Central memory CD8-positive, alpha-beta T cell (primary cell): ENCODE data around the gene ADCY4.

Experiments
- ATAC-seq: fragments of 150-1000 bp; cut with Tn5 transposase; replicated peaks from 2 replicates; pipeline ENCODE4 v1.10.0; 2022; ENCODE audit warnings: mild to moderate bottlenecking, moderate FRiP score, moderate number of reproducible peaks; ENCODE audit not compliant: poor library complexity, severe bottlenecking; ENCODE audit errors: extremely low read depth
- DNase-seq, 2 donors: peaks; one replicate each; pipeline ENCODE4 v3.0.0; 2021; ENCODE audit warnings: low spot score in 2 of 2
- H3K27ac Mint-ChIP-seq: one replicate; pipeline ENCODE4 v1.8.0; 2022; ENCODE audit warnings: low read depth, mild to moderate bottlenecking, moderate library complexity, mixed read lengths
- H3K27me3 Mint-ChIP-seq: one replicate; pipeline ENCODE4 v1.8.0; 2022; ENCODE audit warnings: mixed read lengths
- H3K36me3 Mint-ChIP-seq: one replicate; pipeline ENCODE4 v1.8.0; 2022; ENCODE audit warnings: mild to moderate bottlenecking, moderate library complexity, mixed read lengths; ENCODE audit not compliant: insufficient read depth
- H3K4me1 Mint-ChIP-seq: one replicate; pipeline ENCODE4 v1.8.0; 2022; ENCODE audit warnings: mixed read lengths
- H3K4me3 Mint-ChIP-seq: one replicate; pipeline ENCODE4 v1.8.0; 2022; ENCODE audit warnings: mild to moderate bottlenecking, moderate library complexity, mixed read lengths
- H3K9me3 Mint-ChIP-seq: one replicate; pipeline ENCODE4 v1.8.0; 2022; ENCODE audit warnings: mixed read lengths

The ADCY4 gene

DNA sequence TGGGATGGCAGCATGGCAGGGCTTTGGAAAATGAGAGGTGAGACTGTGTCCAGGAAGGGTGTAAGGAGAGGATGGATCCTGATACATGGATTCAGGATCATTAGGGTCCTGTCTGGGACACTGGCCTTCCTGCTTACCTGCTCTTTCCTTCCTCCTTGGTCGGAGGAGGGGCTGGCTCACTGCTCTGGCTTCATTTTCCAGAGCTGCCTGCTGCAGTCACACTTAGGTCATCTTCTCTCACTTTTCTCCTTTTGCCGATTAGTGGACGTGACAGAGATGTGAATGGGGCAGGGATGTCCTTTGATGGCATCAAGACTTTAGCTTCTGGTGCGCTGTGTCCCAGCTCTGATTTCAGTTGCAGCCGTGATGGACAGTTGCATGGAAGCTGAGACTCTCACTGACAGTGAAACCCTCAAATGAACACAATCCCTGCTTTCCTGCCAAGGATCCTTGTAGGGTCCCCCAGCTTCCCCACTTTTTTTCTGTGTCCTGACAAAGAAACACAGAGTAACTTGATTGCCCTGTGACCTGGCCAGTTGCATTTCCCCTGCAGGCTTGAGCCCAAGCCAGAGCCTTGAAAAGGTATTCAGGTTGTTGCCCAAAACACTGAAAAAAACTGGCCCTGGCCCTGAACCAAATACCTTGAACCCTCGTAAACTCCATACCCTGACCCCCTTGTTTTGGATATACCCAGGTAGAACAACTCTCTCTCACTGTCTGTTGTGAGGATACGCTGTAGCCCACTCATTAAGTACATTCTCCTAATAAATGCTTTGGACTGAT is 26.3 kb downstream of the ADCY4 start:
- DNase-seq (no peak), ATAC-seq (no peak)
- H3K4me1 Mint-ChIP-seq = peaks cover 63% of the 10 kb centered on the region
- peak overlapping the region; percentile 90 for H3K27ac Mint-ChIP-seq
- no peak overlapping the region for H3K4me3 Mint-ChIP-seq
- H3K27me3 Mint-ChIP-seq = no peaks in the 10 kb centered on the region
- peaks cover 33% of the 10 kb centered on the region for H3K36me3 Mint-ChIP-seq
- no peaks in the 10 kb centered on the region for H3K9me3 Mint-ChIP-seq

- Mint-ChIP-seq H3K36me3 (peaks cover 39% of the 10 kb centered on the region), H3K4me3 (no peak within 1 kb of the TSS), H3K27ac (peak within 1 kb of the TSS; percentile 24), H3K9me3 (no peaks in the 10 kb centered on the region), H3K4me1 (peaks cover 56% of the 10 kb centered on the region), H3K27me3 (no peaks in the 10 kb centered on the region)
- DNase-seq = peak; percentile 33 to 40
- ATAC-seq = no peak
Observed at GRCh38 chr14:24307575-24308341, 27.1 kb downstream of the ADCY4 start, which contains the start of gene CIDEB. Gene CIDEB (minus strand): TSS chr14:24307977. CDS start chr14:24307858, 119 bp downstream.

GRCh38 chr14:24307156-24307574 is 27.7 kb downstream of the ADCY4 start:
- DNase-seq (no peak), ATAC-seq (no peak)
- no peak overlapping the region for H3K4me3 Mint-ChIP-seq
- peaks cover 50% of the 10 kb centered on the region for H3K4me1 Mint-ChIP-seq
- H3K36me3 Mint-ChIP-seq = peaks cover 40% of the 10 kb centered on the region
- H3K9me3 Mint-ChIP-seq = no peaks in the 10 kb centered on the region
- no peaks in the 10 kb centered on the region for H3K27me3 Mint-ChIP-seq
- H3K27ac Mint-ChIP-seq = no peak overlapping the region

DNA sequence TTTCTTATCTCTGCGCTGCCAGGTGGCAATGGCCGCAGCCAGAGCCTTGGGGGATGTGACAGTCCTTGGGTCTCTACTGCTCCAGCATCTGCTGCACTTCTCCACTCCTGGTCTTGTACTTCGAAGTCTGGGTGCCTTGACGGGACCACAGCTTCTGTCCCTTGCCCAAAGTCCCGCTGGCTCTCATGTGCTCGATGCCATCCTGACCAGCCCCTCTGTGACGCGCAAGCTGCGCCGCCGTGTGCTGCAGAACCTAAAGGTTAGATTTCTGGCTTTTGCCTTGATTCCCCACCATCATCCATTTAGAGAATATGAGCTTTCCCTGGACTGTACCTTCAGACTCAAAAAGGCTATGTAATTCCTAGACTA is 30.9 kb downstream of the ADCY4 start:
- no peaks in the 10 kb centered on the region for H3K27me3 Mint-ChIP-seq
- peaks cover 45% of the 10 kb centered on the region for H3K4me1 Mint-ChIP-seq
- DNase-seq = no peak
- ATAC-seq = no peak
- no peak overlapping the region for H3K27ac Mint-ChIP-seq
- H3K9me3 Mint-ChIP-seq = no peaks in the 10 kb centered on the region
- peaks cover 52% of the 10 kb centered on the region for H3K36me3 Mint-ChIP-seq
- H3K4me3 Mint-ChIP-seq = no peak overlapping the region

DNA sequence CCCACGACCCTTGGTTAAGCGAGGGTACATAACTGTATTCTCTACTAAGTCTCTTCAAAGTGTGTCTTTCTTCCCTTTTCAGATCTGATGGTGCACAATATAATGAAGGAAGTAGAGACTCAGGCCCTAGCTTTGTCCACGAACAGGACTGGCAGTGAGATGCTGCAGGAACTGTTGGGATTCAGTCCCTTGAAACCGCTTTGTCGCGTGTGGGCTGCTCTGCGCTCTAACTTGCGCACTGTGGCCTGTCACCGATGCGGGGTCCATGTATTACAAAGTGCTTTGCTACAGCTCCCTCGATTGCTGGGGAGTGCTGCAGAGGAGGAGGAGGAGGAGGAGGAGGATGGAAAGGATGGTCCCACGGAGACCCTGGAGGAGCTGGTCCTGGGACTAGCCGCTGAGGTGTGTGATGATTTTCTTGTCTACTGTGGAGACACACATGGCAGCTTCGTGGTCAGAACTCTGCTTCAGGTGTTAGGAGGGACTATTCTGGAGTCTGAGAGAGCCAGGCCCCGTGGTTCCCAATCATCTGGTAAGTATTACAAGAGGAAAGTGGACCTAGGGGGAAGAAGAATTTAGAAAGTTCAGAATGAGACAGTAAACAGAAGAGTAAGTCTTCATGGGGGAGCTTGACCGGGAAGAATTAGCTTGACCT is 34.4 kb downstream of the ADCY4 start:
- Mint-ChIP-seq H3K4me3 (peak overlapping the region; percentile 90), H3K4me1 (peaks cover 50% of the 10 kb centered on the region), H3K36me3 (peaks cover 50% of the 10 kb centered on the region), H3K9me3 (no peaks in the 10 kb centered on the region), H3K27ac (peak overlapping the region; percentile 92), H3K27me3 (no peaks in the 10 kb centered on the region)
- DNase-seq (no peak), ATAC-seq (no peak)

- Mint-ChIP-seq H3K4me1 (peaks cover 41% of the 10 kb centered on the region), H3K36me3 (peaks cover 45% of the 10 kb centered on the region), H3K4me3 (peak within 1 kb of the TSS; percentile 90), H3K27ac (peak within 1 kb of the TSS; percentile 92), H3K9me3 (no peaks in the 10 kb centered on the region), H3K27me3 (no peaks in the 10 kb centered on the region)
- DNase-seq (peak; percentile 90 to 92), ATAC-seq (peak; percentile 82)
Observed at GRCh38 chr14:24299255-24300191, 35.3 kb downstream of the ADCY4 start, which contains the start of the genes DHRS1 and NOP9. Gene DHRS1 (minus strand): TSS chr14:24299780. CDS start chr14:24299106, 674 bp downstream. Gene NOP9 (plus strand): TSS chr14:24299850. CDS start chr14:24299955, 105 bp downstream.

DNA sequence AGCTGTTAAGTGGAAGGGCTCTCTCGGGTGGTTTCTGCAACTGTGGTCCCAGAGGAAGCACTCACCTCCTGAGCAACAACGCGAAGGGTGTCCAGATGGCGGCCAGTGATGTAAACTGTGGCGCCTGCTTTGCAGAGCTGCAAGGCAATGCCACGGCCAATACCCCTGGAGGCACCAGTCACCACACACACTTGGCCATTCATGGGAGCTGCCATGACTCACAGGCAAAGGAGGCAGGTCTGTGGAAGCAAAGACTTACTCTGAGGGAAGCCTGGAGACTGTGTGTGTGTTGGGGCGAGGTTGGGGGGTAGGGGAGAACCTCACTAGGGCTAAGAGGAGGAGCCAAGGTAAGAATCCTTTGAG is 36.0 kb downstream of the ADCY4 start:
- DNase-seq (no peak), ATAC-seq (no peak)

DNA sequence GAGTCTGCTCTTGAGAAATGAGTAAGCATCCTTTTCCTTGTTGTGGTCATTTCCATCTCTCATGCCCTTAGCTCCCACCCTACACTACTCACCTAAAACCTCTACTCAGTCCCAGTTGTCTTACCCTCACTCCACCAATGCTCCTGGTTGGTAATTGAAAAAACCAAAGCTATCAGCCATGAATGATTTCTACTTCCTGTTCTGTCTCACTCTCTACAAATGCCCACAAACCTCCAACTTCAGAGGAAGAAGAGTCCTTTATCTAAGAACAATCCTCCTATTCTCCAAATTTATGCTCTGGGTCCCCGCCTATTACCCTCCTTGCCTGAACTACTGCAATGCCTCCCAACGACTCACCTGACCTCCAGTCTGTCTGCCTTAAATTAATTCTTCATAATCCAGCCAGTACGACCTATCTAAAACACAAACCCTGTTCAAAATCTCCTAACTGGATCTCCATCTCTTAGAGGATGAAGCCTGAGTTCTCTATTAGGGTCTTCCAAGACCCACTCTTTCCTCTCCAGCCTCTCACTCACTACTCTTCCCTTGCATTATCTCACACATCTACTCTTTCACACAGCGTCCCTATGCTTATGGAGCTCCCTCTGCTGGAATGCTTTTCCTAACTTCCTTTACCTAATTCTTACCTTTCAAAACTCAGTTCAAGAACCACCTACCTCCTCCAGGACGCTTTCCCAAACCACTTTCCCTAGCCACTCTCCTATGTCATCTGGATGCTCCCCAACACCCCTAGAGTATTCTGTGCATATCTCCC is 37.5 kb downstream of the ADCY4 start:
- peaks cover 41% of the 10 kb centered on the region for H3K4me1 Mint-ChIP-seq
- H3K4me3 Mint-ChIP-seq = no peak overlapping the region
- ATAC-seq (no peak), DNase-seq (no peak)
- H3K9me3 Mint-ChIP-seq = no peaks in the 10 kb centered on the region
- peaks cover 32% of the 10 kb centered on the region for H3K36me3 Mint-ChIP-seq
- peak overlapping the region; percentile 75 for H3K27ac Mint-ChIP-seq
- H3K27me3 Mint-ChIP-seq = no peaks in the 10 kb centered on the region

More for the DNA sequence above, 36.0 kb downstream of the ADCY4 start:
- H3K4me3 Mint-ChIP-seq = peak overlapping the region; percentile 90
- peaks cover 41% of the 10 kb centered on the region for H3K4me1 Mint-ChIP-seq
- peak overlapping the region; percentile 92 for H3K27ac Mint-ChIP-seq
- no peaks in the 10 kb centered on the region for H3K27me3 Mint-ChIP-seq
- peaks cover 41% of the 10 kb centered on the region for H3K36me3 Mint-ChIP-seq
- H3K9me3 Mint-ChIP-seq = no peaks in the 10 kb centered on the region

DNA sequence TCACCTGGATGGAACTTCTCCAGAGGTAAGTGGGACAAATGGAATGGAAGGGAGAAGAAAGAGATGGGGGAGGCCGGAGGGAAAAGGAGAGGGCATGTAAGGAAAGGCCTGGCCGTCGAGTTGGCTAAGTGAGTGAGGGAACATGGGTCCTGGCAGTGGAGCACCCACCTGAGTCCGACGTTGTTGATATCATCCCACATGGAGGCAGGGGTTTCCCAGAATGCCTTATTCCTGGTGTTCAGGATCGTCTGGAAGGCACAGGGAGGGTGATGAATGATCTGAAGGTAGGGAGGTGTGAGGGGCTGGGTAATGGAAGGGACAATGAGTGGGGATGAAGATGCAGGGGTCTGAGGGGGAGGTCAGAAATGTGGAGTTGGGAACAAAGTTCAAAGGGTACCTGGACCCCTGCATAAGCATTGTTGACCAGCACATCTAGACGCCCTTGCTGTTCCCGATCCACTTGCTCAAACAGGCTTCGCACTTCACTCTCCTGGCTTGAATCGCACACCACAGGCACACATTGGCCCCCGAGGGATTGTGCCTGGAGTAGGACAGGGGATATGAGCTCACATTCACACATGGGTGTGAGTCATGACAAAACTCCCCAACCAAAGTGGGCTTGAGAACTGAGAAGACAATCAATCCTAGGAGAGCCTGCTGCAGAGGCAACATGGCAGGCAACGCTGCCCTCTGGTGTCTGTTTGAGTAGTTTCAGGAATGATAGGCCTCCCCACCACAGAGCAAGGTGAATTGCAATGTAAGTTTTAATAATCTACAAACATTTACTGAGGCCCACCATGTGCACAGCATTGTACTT is 38.3 kb downstream of the ADCY4 start:
- H3K27me3 Mint-ChIP-seq = no peaks in the 10 kb centered on the region
- DNase-seq (peak; percentile 48 to 64), ATAC-seq (peak; percentile 61)
- no peak overlapping the region for H3K4me3 Mint-ChIP-seq
- peak overlapping the region; percentile 75 for H3K27ac Mint-ChIP-seq
- no peaks in the 10 kb centered on the region for H3K9me3 Mint-ChIP-seq
- H3K4me1 Mint-ChIP-seq = peaks cover 41% of the 10 kb centered on the region
- peaks cover 29% of the 10 kb centered on the region for H3K36me3 Mint-ChIP-seq

GRCh38 chr14:24293525-24293924 is 41.3 kb downstream of the ADCY4 start:
- peaks cover 19% of the 10 kb centered on the region for H3K4me1 Mint-ChIP-seq
- no peak for DNase-seq

More at GRCh38 chr14:24293525-24293924, 41.3 kb downstream of the ADCY4 start:
- ATAC-seq = no peak
- Mint-ChIP-seq H3K9me3 (no peaks in the 10 kb centered on the region), H3K36me3 (peaks cover 21% of the 10 kb centered on the region), H3K27ac (no peak overlapping the region), H3K27me3 (no peaks in the 10 kb centered on the region), H3K4me3 (no peak overlapping the region)
